Smooth muscle cell (in vitro differentiated cells): ENCODE data around the gene AOPEP. TPM values are rescaled to one million over a fixed set of nuclear protein-coding genes. Genes with fewer than 3 reads are reported as not detected.
A peak's percentile ranks its signal among the peaks of the same experiment; 100 is the strongest.
"Not testable (repeated sequence)": the region's sequence is repeated elsewhere in the genome, so short reads cannot be mapped to it uniquely, and the experiment has no call there.

ENCODE experiments used
- DNase-seq: peaks from one replicate; lab custom pipeline; 2025; ENCODE audit not compliant: unreplicated experiment; lab: John Stamatoyannopoulos, UW
- H2AFZ ChIP-seq: fragments of 200-600 bp; sonication (generic); 2 replicates; pipeline ENCODE4 v1.6.0; 2016; ENCODE audit warnings: antibody characterized with exemption, low read depth, mild to moderate bottlenecking
- H3F3A ChIP-seq: fragments of 200-600 bp; sonication (generic); 2 replicates; pipeline ENCODE4 v1.6.0; 2017; ENCODE audit warnings: antibody characterized with exemption, low read depth
- H3K27ac ChIP-seq: fragments of 200-600 bp; sonication (generic); 2 replicates; pipeline ENCODE4 v1.5.1; 2016; ENCODE audit warnings: low read depth, mild to moderate bottlenecking
- H3K27me3 ChIP-seq: fragments of 200-600 bp; sonication (generic); 2 replicates; pipeline ENCODE4 v1.6.1; 2016; ENCODE audit warnings: low read depth, mild to moderate bottlenecking
- H3K36me3 ChIP-seq: fragments of 200-600 bp; sonication (generic); 2 replicates; pipeline ENCODE4 v1.5.1; 2016; ENCODE audit warnings: low read depth
- H3K4me1 ChIP-seq: fragments of 200-600 bp; sonication (generic); 2 replicates; pipeline ENCODE4 v1.5.1; 2016; ENCODE audit warnings: low read depth
- H3K4me2 ChIP-seq: fragments of 200-600 bp; sonication (generic); 2 replicates; pipeline ENCODE4 v1.6.0; 2016; ENCODE audit warnings: mild to moderate bottlenecking
- H3K4me3 ChIP-seq: fragments of 200-600 bp; sonication (generic); 2 replicates; pipeline ENCODE4 v1.5.1; 2016; ENCODE audit warnings: mild to moderate bottlenecking
- H3K79me2 ChIP-seq: fragments of 200-600 bp; sonication (generic); 2 replicates; pipeline ENCODE4 v1.6.0; 2016; ENCODE audit warnings: low read depth, mild to moderate bottlenecking
- H3K9ac ChIP-seq: fragments of 200-600 bp; sonication (generic); 2 replicates; pipeline ENCODE4 v1.6.0; 2016; ENCODE audit warnings: low read depth
- H3K9me3 ChIP-seq: fragments of 200-600 bp; sonication (generic); replicated peaks from 2 replicates; pipeline ENCODE4 v1.5.1; 2016; ENCODE audit warnings: low read depth
- H4K20me1 ChIP-seq: fragments of 200-600 bp; sonication (generic); 2 replicates; pipeline ENCODE4 v1.6.0; 2016; ENCODE audit warnings: low read depth
- CTCF ChIP-seq: fragments of 200-600 bp; sonication (generic); IDR thresholded peaks from 2 replicates; pipeline ENCODE4 v1.5.1; 2017; ENCODE audit warnings: borderline replicate concordance, mild to moderate bottlenecking, antibody characterized with exemption; ENCODE audit not compliant: insufficient read depth, poor library complexity, severe bottlenecking
- WGBS: methylation state at CpG from one replicate; pipeline ENCODE4 v1.1.7; 2016; ENCODE audit warnings: low lambda C conversion rate; 5-methylcytosine and 5-hydroxymethylcytosine counted together
- polyA plus RNA-seq: library from polyadenylated mRNA; unstranded; fragments of >200 nt; fragmentation: Nextera tagmentation; extraction: Ambion mirVana; gene quantifications from 2 replicates; pipeline ENCODE4 v1.2.1, GENCODE V29; 2016
- total RNA-seq: library from RNA; depleted of rRNA; stranded (reverse); fragments of >200 nt; gene quantifications from 2 replicates; pipeline ENCODE4 v1.2.3, GENCODE V29; 2014

AOPEP gene
- total and polyA plus RNA-seq, 2 experiments from 2014 or later, result 52.7 to 94.9 TPM

DNA sequence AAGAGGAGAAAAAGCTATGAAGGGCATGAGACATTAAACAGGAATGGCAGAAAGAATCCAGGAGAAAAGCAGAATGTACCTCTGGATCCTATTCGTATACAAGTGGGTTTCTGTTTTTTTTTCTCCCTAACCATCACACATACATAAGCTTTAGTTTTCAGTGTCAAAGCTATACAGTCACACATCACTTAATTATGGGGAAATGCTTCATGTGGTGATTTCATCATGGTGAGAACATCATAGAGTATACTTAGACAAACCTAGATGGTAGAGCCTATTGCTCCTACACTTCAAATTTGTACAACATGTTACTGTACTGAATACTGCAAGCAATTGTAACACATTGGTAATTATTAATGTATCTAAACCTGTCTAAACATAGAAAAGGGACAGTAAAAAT, 290.6 kb downstream of the AOPEP start:
- Histone ChIP-seq H3K27ac (peak overlapping the region; percentile 97), H3K36me3 (no peaks in the 10 kb centered on the region), H4K20me1 (peaks cover 10% of the 10 kb centered on the region), H3K4me1 (peaks cover 15% of the 10 kb centered on the region), H3K9ac (peak overlapping the region; percentile 81), H3K9me3 (no peaks in the 10 kb centered on the region), H3K79me2 (peaks cover 82% of the 10 kb centered on the region), H3F3A (peaks cover 63% of the 10 kb centered on the region), H3K4me3 (no peak overlapping the region), H2AFZ (no peak overlapping the region), H3K27me3 (no peaks in the 10 kb centered on the region), H3K4me2 (peak overlapping the region; percentile 69)
- TF ChIP-seq CTCF, result no peak
- no peak for DNase-seq
- WGBS, result 34% methylated on average over 1 of the region's 1 CpG

GRCh38 chr9:95017661-95018060, 291.2 kb downstream of the AOPEP start:
- H3K9ac ChIP-seq, result peak overlapping the region; percentile 81
- no peaks in the 10 kb centered on the region for H3K27me3 ChIP-seq
- peaks cover 63% of the 10 kb centered on the region for H3F3A ChIP-seq
- peaks cover 15% of the 10 kb centered on the region for H3K4me1 ChIP-seq
- no peak overlapping the region for H2AFZ ChIP-seq
- H3K4me2 ChIP-seq, result peak overlapping the region; percentile 69
- no peaks in the 10 kb centered on the region for H3K36me3 ChIP-seq
- no peaks in the 10 kb centered on the region for H3K9me3 ChIP-seq
- H3K4me3 ChIP-seq, result no peak overlapping the region
- no peak for DNase-seq
- TF ChIP-seq CTCF, result no peak
- H3K27ac ChIP-seq, result peak overlapping the region; percentile 97
- H4K20me1 ChIP-seq, result peaks cover 10% of the 10 kb centered on the region
- H3K79me2 ChIP-seq, result peaks cover 82% of the 10 kb centered on the region
- WGBS, result 68% methylated on average over 2 of the region's 2 CpGs

GRCh38 chr9:95018099-95018936, 291.8 kb downstream of the AOPEP start:
- Histone ChIP-seq H3K4me3 (no peak overlapping the region), H3K9me3 (no peaks in the 10 kb centered on the region), H3K79me2 (peaks cover 82% of the 10 kb centered on the region), H2AFZ (no peak overlapping the region), H3K4me1 (peaks cover 15% of the 10 kb centered on the region), H3K36me3 (no peaks in the 10 kb centered on the region), H3K27ac (peak overlapping the region; percentile 97), H4K20me1 (peaks cover 15% of the 10 kb centered on the region), H3K9ac (peak overlapping the region; percentile 81), H3K4me2 (peak overlapping the region; percentile 69), H3F3A (peaks cover 66% of the 10 kb centered on the region), H3K27me3 (no peaks in the 10 kb centered on the region)
- DNase-seq, result no peak
- 26% methylated on average over 11 of the region's 11 CpGs for WGBS
- no peak for TF ChIP-seq CTCF

- 95% methylated on average over 6 of the region's 6 CpGs for WGBS
- H3K4me3 ChIP-seq, H3K27me3 ChIP-seq, H3K9ac ChIP-seq, H3K4me2 ChIP-seq, DNase-seq, H2AFZ ChIP-seq, H3K9me3 ChIP-seq, H3K36me3 ChIP-seq: not testable (repeated sequence)
- Histone ChIP-seq H3K4me1 (peaks cover 39% of the 10 kb centered on the region), H3K79me2 (peaks cover 82% of the 10 kb centered on the region), H3F3A (peaks cover 59% of the 10 kb centered on the region), H3K27ac (peak overlapping the region; percentile 97), H4K20me1 (peaks cover 39% of the 10 kb centered on the region)
Observed at GRCh38 chr9:95020644-95021043, 294.1 kb downstream of the AOPEP start.
